Mesodermal cell (in vitro differentiated cells): ENCODE data around the gene MLIP. TPM values are rescaled to one million over a fixed set of nuclear protein-coding genes. Genes with fewer than 3 reads are reported as not detected.

Source experiments
- H3K27ac ChIP-seq: 2 replicates; pipeline ENCODE4 v1.7.0; 2013; ENCODE audit warnings: mild to moderate bottlenecking, low read depth, low read length, moderate library complexity; ENCODE audit not compliant: severe bottlenecking
- H3K36me3 ChIP-seq: 2 replicates; pipeline ENCODE4 v1.7.1; 2013; ENCODE audit warnings: mild to moderate bottlenecking, low read length, moderate library complexity; ENCODE audit not compliant: control insufficient read depth, insufficient read depth
- H3K4me1 ChIP-seq: one replicate; pipeline ENCODE4 v1.7.1; 2013; ENCODE audit warnings: mild to moderate bottlenecking, low read length; ENCODE audit not compliant: insufficient read depth, control insufficient read depth, poor library complexity, severe bottlenecking
- H3K4me3 ChIP-seq: 2 replicates; pipeline ENCODE4 v1.7.0; 2013; ENCODE audit warnings: low read length, control low read depth, mild to moderate bottlenecking; ENCODE audit not compliant: insufficient read depth, poor library complexity, severe bottlenecking; ENCODE audit errors: extremely low read depth
- H3K9me3 ChIP-seq: 2 replicates; pipeline ENCODE4 v1.7.1; 2013; ENCODE audit warnings: mild to moderate bottlenecking, low read length, moderate library complexity; ENCODE audit not compliant: control insufficient read depth
- WGBS, 2 experiments: methylation state at CpG; one replicate each; pipeline ENCODE4 v1.1.5; 2013; ENCODE audit warnings: missing lambda C conversion rate in 2 of 2; ENCODE audit not compliant: insufficient coverage in 2 of 2; 5-methylcytosine and 5-hydroxymethylcytosine counted together
- polyA plus RNA-seq, 2 experiments: library from polyadenylated mRNA; stranded (reverse); fragments of 50-300 nt; gene quantifications; one replicate each; pipeline ENCODE4 v1.2.3, GENCODE V29; 2013

MLIP gene, protein sequence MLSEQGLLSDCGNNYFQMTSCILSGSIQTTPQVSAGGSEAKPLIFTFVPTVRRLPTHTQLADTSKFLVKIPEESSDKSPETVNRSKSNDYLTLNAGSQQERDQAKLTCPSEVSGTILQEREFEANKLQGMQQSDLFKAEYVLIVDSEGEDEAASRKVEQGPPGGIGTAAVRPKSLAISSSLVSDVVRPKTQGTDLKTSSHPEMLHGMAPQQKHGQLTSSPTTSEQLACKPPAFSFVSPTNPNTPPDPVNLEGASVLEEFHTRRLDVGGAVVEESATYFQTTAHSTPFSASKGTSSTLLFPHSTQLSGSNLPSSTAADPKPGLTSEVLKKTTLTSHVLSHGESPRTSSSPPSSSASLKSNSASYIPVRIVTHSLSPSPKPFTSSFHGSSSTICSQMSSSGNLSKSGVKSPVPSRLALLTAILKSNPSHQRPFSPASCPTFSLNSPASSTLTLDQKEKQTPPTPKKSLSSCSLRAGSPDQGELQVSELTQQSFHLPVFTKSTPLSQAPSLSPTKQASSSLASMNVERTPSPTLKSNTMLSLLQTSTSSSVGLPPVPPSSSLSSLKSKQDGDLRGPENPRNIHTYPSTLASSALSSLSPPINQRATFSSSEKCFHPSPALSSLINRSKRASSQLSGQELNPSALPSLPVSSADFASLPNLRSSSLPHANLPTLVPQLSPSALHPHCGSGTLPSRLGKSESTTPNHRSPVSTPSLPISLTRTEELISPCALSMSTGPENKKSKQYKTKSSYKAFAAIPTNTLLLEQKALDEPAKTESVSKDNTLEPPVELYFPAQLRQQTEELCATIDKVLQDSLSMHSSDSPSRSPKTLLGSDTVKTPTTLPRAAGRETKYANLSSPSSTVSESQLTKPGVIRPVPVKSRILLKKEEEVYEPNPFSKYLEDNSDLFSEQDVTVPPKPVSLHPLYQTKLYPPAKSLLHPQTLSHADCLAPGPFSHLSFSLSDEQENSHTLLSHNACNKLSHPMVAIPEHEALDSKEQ
- polyA plus RNA-seq (2013, experiment 1 of 2), result not detected
- polyA plus RNA-seq (2013, experiment 2 of 2), result not detected

DNA sequence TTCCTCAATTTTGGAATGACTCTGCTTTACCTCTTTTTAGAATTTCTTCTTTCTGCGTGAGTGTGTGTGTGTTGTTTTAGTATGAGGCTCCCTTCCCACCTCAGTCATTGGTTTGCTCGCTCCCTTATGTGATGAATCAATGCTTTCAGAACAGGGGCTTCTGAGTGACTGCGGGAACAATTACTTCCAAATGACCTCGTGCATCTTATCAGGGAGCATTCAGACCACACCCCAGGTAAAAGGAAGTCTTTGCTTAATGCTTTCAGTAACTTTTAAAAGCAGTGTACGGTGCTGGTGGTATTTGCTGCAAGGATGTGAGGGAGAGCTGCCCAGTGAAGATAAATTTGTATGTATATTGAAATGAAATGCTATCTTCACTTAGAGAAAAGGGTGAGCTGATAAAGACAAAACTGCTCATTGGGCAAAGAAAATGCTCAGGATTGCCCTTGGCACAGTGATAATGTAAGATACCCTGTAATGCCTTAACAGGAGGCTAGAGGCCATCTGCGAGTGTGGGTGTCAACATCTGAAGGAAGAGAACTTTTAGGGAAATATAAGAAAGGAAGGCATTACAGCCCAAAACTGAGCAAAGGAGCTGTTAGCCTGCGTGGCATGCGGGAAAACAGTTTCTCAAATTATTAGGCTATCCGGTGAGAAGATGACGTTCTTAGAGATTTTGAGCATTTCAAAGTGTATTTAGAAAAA, at the start of gene MLIP:
TSS of gene MLIP (plus strand) at position 103 of the 705 bp plus-strand sequence. CDS start at position 140, 37 bp downstream.
- Histone ChIP-seq H3K36me3 (no peaks in the 10 kb centered on the region), H3K4me1 (no peaks in the 10 kb centered on the region), H3K4me3 (no peak within 1 kb of the TSS), H3K27ac (no peak within 1 kb of the TSS), H3K9me3 (no peaks in the 10 kb centered on the region)
- 79 to 92% methylated on average over 4 to 5 of the region's 10 CpGs for WGBS, 2 experiments

DNA sequence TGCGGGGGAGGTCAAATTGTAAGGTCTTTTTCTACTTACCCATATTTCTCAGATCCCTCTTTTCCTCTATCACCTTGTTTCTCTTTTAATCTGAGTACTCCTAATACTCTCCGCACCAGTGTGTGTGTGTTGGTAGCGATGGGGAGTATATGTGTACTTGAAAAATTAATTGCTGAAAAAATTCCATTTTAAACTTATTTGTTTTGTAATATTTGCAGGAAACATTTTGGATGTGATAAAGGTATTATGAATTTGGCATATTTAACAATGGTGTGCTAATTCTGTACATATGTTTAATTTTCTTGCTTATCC, 48.1 kb upstream of the MLIP start:
- Histone ChIP-seq H3K4me3 (no peak overlapping the region), H3K36me3 (no peaks in the 10 kb centered on the region), H3K4me1 (peaks cover 13% of the 10 kb centered on the region), H3K27ac (no peak overlapping the region), H3K9me3 (no peaks in the 10 kb centered on the region)
- WGBS, 2 experiments, result no CpG with 5 or more reads among the region's 3 CpGs

DNA sequence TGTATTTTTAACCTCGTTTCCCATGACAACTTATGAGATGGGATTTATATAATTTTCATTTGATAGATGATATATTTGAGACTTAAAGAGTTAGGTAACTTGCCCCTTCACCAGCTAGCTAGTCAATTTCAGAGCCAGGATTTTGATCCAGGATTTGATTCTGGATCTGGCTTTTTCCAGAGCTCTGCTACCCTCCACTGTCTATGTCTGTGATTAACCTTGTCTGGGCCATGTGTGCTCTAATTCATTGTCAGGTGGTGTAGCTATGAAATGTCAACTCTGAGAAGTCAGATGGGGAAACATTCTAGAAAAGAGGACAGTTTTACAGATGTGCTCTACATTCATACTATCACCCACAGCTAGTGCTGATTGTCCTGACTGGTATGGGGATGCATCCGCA, 42.5 kb upstream of the MLIP start:
- no CpG with 5 or more reads among the region's 2 CpGs for WGBS, 2 experiments
- no peak overlapping the region for H3K27ac ChIP-seq
- H3K4me3 ChIP-seq, result no peak overlapping the region
- no peaks in the 10 kb centered on the region for H3K36me3 ChIP-seq
- peaks cover 13% of the 10 kb centered on the region for H3K4me1 ChIP-seq
- H3K9me3 ChIP-seq, result no peaks in the 10 kb centered on the region

DNA sequence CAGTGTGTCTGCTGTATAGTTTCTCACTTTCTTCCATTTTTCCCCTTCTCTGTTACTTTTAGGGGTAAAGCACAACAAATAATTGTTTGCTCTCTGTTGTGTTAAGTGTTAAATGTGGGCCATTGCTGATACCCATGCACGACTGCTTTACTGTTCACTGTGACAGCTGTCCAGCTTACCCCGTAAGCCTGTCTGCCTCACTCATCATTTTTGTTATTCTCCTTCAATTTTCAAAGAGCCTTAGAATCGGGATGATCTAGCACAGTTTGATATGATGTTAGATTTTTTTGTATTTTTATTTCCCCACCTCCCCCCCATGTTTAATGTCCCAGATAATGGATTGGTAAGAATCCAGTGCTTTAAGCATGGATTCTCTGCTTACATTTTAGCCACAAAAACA, 41.2 kb upstream of the MLIP start:
- H3K36me3 ChIP-seq, result no peaks in the 10 kb centered on the region
- H3K4me1 ChIP-seq, result peaks cover 13% of the 10 kb centered on the region
- H3K27ac ChIP-seq, result no peak overlapping the region
- WGBS, 2 experiments, result 90% methylated on average over 2 of the region's 3 CpGs; no CpG with 5 or more reads in 1 of the 2 experiments
- no peak overlapping the region for H3K4me3 ChIP-seq
- no peaks in the 10 kb centered on the region for H3K9me3 ChIP-seq

DNA sequence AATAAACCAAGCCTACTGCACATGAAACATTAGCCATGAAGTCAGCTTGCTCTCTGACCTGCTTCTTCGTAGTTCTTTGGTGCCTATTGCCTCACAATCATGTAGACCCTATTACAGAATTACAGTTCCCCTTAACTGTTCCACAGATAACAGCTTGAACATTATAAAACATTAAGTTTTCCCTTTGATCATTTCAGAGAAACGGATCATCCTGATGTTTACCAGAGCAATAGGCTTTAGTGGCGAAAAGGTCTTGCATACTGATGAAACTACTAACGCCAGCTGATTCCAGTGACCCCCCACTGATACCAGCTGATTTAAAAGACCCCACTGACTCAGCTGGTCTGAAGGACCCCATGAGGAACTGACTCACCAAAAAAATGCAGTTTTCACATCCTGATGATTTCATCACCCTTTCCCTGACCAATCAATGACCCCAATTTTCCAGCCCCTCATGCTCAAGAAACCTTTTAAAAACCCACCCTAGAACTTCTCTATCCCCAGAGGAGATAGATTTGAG, 39.4 kb upstream of the MLIP start:
- Histone ChIP-seq H3K27ac (peak overlapping the region; percentile 53), H3K4me1 (peaks cover 13% of the 10 kb centered on the region), H3K4me3 (no peak overlapping the region), H3K36me3 (no peaks in the 10 kb centered on the region), H3K9me3 (no peaks in the 10 kb centered on the region)
- 61 to 77% methylated on average over 2 to 3 of the region's 4 CpGs for WGBS, 2 experiments

DNA sequence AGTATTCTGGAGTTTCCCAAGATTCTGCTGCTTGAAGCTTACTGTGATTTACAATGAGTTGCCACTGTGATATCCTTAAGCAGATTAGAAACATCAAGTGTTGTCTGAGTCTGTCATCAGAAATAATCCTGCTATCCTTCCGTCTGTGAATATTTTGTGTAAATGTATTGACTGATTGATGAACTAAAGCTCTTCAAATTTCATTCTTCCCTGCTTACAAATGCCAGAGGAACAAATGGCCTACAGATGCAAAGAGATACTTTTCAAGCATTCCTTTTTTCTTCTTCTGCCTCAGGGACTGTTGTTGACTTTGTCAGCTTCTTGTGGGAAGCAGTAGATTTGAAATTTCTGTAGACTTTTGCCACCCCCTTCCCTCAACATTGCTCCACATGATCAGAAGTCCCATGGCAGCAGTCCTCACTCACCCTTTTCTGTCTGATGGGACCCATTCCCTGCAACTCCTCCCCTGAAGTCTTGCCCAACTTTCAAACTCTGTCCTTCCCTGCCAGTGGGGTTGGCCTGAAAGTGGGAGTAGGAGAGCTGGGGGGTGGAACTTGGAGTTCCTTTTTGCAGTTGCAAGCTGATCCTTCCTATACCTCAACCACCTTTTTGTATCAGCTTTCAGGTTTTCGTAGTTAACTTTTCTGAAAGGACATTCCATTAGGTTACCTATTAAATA, 38.5 kb upstream of the MLIP start:
- no peak overlapping the region for H3K27ac ChIP-seq
- no peaks in the 10 kb centered on the region for H3K9me3 ChIP-seq
- no CpG with 5 or more reads among the region's 2 CpGs for WGBS, 2 experiments
- H3K4me3 ChIP-seq, result no peak overlapping the region
- no peaks in the 10 kb centered on the region for H3K36me3 ChIP-seq
- peaks cover 13% of the 10 kb centered on the region for H3K4me1 ChIP-seq

DNA sequence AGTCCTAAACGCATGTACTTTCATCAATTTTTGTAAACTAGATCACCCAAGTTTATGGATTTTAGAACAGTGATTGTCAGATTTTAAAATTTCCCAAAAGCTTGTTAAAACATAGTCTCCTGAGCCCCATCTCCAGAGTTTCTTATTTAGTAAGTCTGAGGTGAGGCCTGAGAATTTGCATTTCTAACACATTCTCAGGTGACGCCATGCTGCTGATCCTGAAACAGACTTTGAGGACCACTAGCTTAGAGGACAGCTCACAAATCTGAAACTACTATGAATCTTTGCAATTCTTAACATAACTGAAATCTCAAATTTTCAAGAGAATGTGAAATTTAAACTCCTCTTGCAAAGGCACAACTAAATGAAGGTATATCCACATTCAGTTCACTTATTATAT, 37.8 kb upstream of the MLIP start:
- 83 to 100% methylated on average over 1 of the region's 2 CpGs for WGBS, 2 experiments

DNA sequence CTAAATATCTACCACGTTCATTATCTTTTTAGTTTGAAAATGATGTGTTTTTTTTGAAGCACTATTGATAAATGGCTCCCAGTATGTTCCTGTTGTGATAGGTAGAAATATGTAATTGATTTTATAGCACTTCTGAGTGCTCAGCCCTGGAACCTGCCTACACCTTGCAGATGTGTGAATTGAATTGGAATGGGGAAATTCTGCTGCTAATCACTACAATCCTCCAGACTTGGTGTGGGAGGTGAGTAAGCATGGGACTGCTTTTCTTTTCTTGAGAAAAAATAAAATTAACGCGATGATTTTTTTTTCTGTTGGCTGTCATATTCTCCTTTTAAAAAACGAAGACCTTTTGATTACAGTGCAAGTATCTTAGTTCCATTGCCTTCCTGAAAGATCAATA, 37.1 kb upstream of the MLIP start:
- Histone ChIP-seq H3K9me3 (no peaks in the 10 kb centered on the region), H3K36me3 (no peaks in the 10 kb centered on the region), H3K4me3 (no peak overlapping the region), H3K4me1 (peaks cover 13% of the 10 kb centered on the region), H3K27ac (no peak overlapping the region)
- WGBS, 2 experiments, result 100% methylated on average over 1 of the region's 4 CpGs; no CpG with 5 or more reads in 1 of the 2 experiments

More for the DNA sequence above, 37.8 kb upstream of the MLIP start:
- Histone ChIP-seq H3K27ac (no peak overlapping the region), H3K4me1 (peaks cover 13% of the 10 kb centered on the region), H3K4me3 (no peak overlapping the region), H3K9me3 (no peaks in the 10 kb centered on the region), H3K36me3 (no peaks in the 10 kb centered on the region)

DNA sequence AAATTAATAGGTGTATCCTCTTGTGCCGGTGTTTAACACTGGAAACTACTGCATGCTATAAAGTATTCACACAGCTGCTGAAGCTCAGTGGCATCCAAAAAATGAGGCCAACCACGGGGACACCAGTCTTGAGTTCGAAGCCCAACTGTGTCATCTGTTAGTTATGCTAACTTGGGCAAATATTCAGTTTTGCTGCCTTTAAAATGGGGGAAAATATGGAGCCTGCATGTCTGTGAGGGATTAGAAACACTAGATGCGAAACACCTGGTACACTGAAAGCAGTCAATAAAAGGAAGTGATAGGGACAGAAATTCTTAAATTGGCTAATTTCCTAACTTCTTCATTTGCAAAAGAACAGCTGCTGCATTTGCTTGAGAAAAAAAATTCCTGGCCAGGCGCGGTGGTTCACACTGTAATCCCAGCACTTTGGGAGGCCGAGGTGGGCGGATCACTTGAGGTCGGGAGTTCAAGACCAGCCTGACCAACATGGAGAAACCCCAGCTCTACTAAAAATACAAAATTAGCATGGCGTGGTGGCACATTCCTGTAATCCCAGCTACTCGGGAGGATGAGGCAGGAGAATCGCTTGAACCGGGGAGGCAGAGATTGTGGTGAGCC, 36.6 kb upstream of the MLIP start:
- Histone ChIP-seq H3K4me3 (no peak overlapping the region), H3K36me3 (no peaks in the 10 kb centered on the region), H3K27ac (no peak overlapping the region), H3K4me1 (peaks cover 13% of the 10 kb centered on the region), H3K9me3 (no peaks in the 10 kb centered on the region)
- 74 to 77% methylated on average over 9 to 13 of the region's 13 CpGs for WGBS, 2 experiments
